A673 (cell line): Measurements from ENCODE around the gene GAB1. TPM values are rescaled to one million over a fixed set of nuclear protein-coding genes. Genes with fewer than 3 reads are reported as not detected.
A peak's percentile ranks its signal among the peaks of the same experiment; 100 is the strongest.

Experiments
- BruUV-seq: library from RNA; stranded (reverse); fragments of 400-500 nt; replicated peaks from 2 replicates; lab custom pipeline; 2021; lab: Mats Ljungman, UMichigan
- CTCF ChIA-PET: fragments of 300-600 bp; sonication (Branson Sonifier 250); formaldehyde crosslinking; loops from one replicate; lab custom pipeline; 2022; ENCODE audit warnings: antibody characterized with exemption; lab: Charles Lee
- POLR2A ChIA-PET: fragments of 300-600 bp; sonication (Branson Sonifier 250); formaldehyde crosslinking; loops from one replicate; lab custom pipeline; 2022; ENCODE audit warnings: antibody characterized with exemption; ENCODE audit not compliant: low non-redundant PET; lab: Charles Lee
- DNase-seq: peaks from one replicate; pipeline ENCODE4 v3.0.0-alpha.2; 2015; ENCODE audit warnings: low spot score
- H3K27ac ChIP-seq: fragments of 200-600 bp; sonication (generic); 2 replicates; pipeline ENCODE4 v1.5.1; 2016; ENCODE audit warnings: mixed run types, low read depth, mild to moderate bottlenecking, mixed read lengths, antibody characterized with exemption, low read length; ENCODE audit not compliant: poor library complexity, severe bottlenecking
- H3K27me3 ChIP-seq: fragments of 200-600 bp; sonication (generic); replicated peaks from 2 replicates; pipeline ENCODE4 v1.6.1; 2017; ENCODE audit warnings: mixed run types, low read depth, mild to moderate bottlenecking, mixed read lengths, antibody characterized with exemption, low read length; ENCODE audit not compliant: insufficient read depth, poor library complexity
- H3K36me3 ChIP-seq: fragments of 200-600 bp; sonication (generic); 2 replicates; pipeline ENCODE4 v1.6.1; 2016; ENCODE audit warnings: mixed run types, mild to moderate bottlenecking, mixed read lengths, antibody characterized with exemption, low read length; ENCODE audit not compliant: insufficient read depth, poor library complexity, severe bottlenecking
- H3K4me1 ChIP-seq: fragments of 200-600 bp; sonication (generic); 2 replicates; pipeline ENCODE4 v1.6.1; 2017; ENCODE audit warnings: mixed run types, mild to moderate bottlenecking, mixed read lengths, antibody characterized with exemption, low read length; ENCODE audit not compliant: insufficient read depth, poor library complexity, severe bottlenecking
- H3K4me3 ChIP-seq: fragments of 200-600 bp; sonication (generic); 2 replicates; pipeline ENCODE4 v1.5.1; 2016; ENCODE audit warnings: low read depth, mixed run types, mild to moderate bottlenecking, mixed read lengths, low read length; ENCODE audit not compliant: poor library complexity, severe bottlenecking
- H3K9me3 ChIP-seq: fragments of 200-600 bp; sonication (generic); 2 replicates; pipeline ENCODE4 v1.6.1; 2016; ENCODE audit warnings: mixed run types, low read depth, mild to moderate bottlenecking, mixed read lengths, antibody characterized with exemption, low read length; ENCODE audit not compliant: poor library complexity, severe bottlenecking
- EZH2 ChIP-seq: fragments of 200-600 bp; sonication (generic); IDR thresholded peaks from 2 replicates; pipeline ENCODE4 v1.6.1; 2017; ENCODE audit warnings: borderline replicate concordance, low read depth, mild to moderate bottlenecking, mixed read lengths, antibody characterized with exemption, low read length; ENCODE audit not compliant: poor library complexity, severe bottlenecking
- intact Hi-C: fragments of 100-400 bp; cut with micrococcal nuclease; formaldehyde crosslinking; loops from one replicate; pipeline ENCODE4 v1.10.0; 2022; ENCODE audit not compliant: unreplicated experiment
- total RNA-seq: library from RNA; stranded (reverse); gene quantifications from 2 replicates; pipeline ENCODE4 v1.2.3, GENCODE V29; 2021
- TF ChIP-seq, protein P1 (sequence below): fragments of 300-800, 200-600 bp; sonication (generic); conservative IDR thresholded peaks from 2 replicates; pipeline ENCODE4 v1.5.1; 2017; ENCODE audit warnings: low read depth, mild to moderate bottlenecking, antibody characterized with exemption, low read length, moderate library complexity, mixed read lengths

Gene GAB1
- total RNA-seq, 1 experiment from 2014 or later, result 27.6 TPM

DNA sequence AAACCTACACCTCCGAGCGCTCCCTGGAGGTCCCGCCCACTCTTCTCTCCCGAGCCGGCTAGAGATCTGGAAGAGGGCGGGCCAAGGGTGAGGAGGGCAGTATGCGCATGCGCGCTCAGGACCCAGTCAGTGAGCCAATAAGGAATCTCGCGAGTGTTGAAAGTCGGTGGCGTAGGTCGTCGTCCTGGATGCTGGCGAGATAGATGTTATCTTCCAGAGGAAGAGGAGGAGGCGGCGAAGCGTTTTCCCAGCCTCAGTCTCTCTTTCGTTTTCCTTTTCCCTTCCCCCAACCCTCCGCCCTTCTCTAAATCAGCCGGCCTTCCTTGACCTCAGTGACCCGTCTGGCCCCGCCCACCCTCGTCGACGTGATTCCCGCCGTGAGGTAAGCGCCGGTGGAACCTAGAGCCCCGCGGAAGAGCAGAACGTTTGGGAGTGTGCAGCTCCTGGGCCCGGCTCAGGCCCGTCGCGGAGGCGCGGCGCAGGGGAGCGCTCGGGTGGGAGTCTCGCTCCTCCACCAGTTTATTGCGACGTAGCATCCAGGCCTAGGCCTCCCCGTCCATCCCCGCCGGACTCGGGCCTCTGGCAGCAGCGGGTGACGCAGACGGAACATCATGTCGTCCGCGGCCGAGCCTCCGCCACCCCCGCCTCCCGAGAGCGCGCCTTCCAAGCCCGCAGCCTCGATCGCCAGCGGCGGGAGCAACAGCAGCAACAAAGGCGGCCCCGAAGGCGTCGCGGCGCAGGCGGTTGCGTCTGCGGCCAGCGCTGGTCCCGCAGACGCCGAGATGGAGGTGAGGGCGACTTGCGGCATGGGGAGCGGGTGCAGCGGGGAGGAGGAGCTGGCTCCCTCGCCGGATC, 176.9 kb downstream of the GAB1 start, which contains the start of gene SMARCA5:
SMARCA5 (plus strand) TSS at position 389 of the 855 bp plus-strand sequence; CDS start at position 612, 223 bp downstream.
- ChIA-PET CTCF (interaction anchor here (0.7 kb wide), 1 partner anchor 111 kb away, joined by 12 read pairs; no protein-coding TSS in a partner anchor), POLR2A (no interaction called here)
- peaks cover 24% of the 10 kb centered on the region for H3K36me3 ChIP-seq
- H3K9me3 ChIP-seq, result no peaks in the 10 kb centered on the region
- intact Hi-C loops, result no loop called here
- H3K27ac ChIP-seq, result peak within 1 kb of the TSS; percentile 93
- peak; percentile 99 for DNase-seq
- peaks cover 8% of the 10 kb centered on the region for H3K27me3 ChIP-seq
- BruUV-seq, result no TSS peak
- H3K4me1 ChIP-seq, result peaks cover 13% of the 10 kb centered on the region
- TF ChIP-seq, protein P1, sequence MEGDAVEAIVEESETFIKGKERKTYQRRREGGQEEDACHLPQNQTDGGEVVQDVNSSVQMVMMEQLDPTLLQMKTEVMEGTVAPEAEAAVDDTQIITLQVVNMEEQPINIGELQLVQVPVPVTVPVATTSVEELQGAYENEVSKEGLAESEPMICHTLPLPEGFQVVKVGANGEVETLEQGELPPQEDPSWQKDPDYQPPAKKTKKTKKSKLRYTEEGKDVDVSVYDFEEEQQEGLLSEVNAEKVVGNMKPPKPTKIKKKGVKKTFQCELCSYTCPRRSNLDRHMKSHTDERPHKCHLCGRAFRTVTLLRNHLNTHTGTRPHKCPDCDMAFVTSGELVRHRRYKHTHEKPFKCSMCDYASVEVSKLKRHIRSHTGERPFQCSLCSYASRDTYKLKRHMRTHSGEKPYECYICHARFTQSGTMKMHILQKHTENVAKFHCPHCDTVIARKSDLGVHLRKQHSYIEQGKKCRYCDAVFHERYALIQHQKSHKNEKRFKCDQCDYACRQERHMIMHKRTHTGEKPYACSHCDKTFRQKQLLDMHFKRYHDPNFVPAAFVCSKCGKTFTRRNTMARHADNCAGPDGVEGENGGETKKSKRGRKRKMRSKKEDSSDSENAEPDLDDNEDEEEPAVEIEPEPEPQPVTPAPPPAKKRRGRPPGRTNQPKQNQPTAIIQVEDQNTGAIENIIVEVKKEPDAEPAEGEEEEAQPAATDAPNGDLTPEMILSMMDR, result no peak
- TF ChIP-seq EZH2, result no peak
- H3K4me3 ChIP-seq, result peak within 1 kb of the TSS; percentile 90

DNA sequence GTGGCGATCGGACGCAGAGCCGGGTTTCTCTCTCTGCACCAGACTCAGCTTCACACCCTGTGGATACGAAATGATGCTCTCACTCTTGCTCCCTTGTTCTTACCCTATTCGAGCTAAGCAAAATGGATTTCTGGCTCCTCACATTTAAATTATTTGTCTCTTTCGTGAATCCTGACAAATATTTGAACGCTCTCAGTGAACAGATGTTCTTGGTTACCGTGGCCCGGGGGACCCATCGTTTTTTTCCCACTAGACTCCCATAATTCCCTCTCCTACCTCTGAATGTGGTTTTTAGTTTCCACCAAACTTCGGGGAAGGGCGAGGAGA, 177.5 kb downstream of the GAB1 start:
- intact Hi-C loops, result no loop called here
- CTCF ChIA-PET, result no interaction called here
- peak overlapping the region; percentile 90 for H3K4me3 ChIP-seq
- BruUV-seq, result no TSS peak
- peaks cover 30% of the 10 kb centered on the region for H3K36me3 ChIP-seq
- no peaks in the 10 kb centered on the region for H3K9me3 ChIP-seq
- POLR2A ChIA-PET, result no interaction called here
- H3K27ac ChIP-seq, result peak overlapping the region; percentile 93
- peaks cover 13% of the 10 kb centered on the region for H3K4me1 ChIP-seq
- H3K27me3 ChIP-seq, result peaks cover 8% of the 10 kb centered on the region
- TF ChIP-seq, protein P1, result no peak
- TF ChIP-seq EZH2, result no peak
- no peak for DNase-seq

DNA sequence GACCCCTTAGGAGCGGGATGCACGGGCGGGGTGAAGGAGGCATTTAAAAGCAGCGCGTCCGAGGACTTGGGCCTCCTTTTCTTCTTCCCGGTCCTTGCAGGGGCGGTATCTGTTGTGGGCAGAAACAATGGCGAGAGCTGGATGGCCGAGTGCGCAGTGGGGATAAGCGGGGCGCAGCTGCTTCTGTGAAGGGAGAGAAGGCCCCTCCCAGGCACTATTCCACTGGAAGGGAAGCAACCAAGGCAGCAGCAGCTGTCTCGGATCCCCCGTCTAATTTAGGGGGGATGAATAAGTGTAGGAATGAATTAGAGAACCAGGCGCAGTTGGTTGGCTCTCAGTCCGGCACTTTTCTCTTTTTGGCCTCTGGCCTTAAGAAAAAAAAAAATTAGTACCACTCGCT, 177.8 kb downstream of the GAB1 start:
- TSS peak; percentile 25 for BruUV-seq
- CTCF ChIA-PET, result no interaction called here

More for the DNA sequence above, 177.8 kb downstream of the GAB1 start:
- TF ChIP-seq EZH2, result no peak
- TF ChIP-seq, protein P1, result no peak
- Histone ChIP-seq H3K27ac (peak overlapping the region; percentile 93), H3K27me3 (peaks cover 7% of the 10 kb centered on the region), H3K4me3 (peak overlapping the region; percentile 90), H3K4me1 (peaks cover 13% of the 10 kb centered on the region), H3K36me3 (peaks cover 33% of the 10 kb centered on the region), H3K9me3 (no peaks in the 10 kb centered on the region)
- POLR2A ChIA-PET, result no interaction called here
- intact Hi-C loops, result no loop called here
- DNase-seq, result peak; percentile 52
